NCI-H2029 (cell line): ENCODE data around the gene TTL.
"Not testable (repeated sequence)": the region's sequence is repeated elsewhere in the genome, so short reads cannot be mapped to it uniquely, and the experiment has no call there.

Source experiments
- DNase-seq: peaks from one replicate; lab custom pipeline; 2025; lab: John Stamatoyannopoulos, UW

The TTL gene

GRCh38 chr2:112520234-112520783, 38.4 kb downstream of the TTL start:
- no peak for DNase-seq

GRCh38 chr2:112523291-112523777, 41.4 kb downstream of the TTL start:
- DNase-seq, result no peak

DNA sequence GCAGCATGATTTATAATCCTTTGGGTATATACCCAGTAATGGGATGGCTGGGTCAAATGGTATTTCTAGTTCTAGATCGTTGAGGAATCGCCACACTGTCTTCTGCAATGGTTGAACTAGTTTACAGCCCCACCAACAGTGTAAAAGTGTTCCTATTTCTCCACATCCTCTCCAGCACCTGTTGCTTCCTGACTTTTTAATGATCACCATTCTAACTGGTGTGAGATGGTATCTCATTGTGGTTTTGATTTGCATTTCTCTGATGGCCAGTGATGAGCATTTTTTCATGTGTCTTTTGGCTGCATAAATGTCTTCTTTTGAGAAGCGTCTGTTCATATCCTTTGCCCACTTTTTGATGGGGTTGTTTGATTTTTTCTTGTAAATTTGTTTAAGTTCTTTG, 42.3 kb downstream of the TTL start:
- not testable (repeated sequence) for DNase-seq

- DNase-seq, result no peak
Observed at GRCh38 chr2:112528541-112528940, 46.6 kb downstream of the TTL start.

DNA sequence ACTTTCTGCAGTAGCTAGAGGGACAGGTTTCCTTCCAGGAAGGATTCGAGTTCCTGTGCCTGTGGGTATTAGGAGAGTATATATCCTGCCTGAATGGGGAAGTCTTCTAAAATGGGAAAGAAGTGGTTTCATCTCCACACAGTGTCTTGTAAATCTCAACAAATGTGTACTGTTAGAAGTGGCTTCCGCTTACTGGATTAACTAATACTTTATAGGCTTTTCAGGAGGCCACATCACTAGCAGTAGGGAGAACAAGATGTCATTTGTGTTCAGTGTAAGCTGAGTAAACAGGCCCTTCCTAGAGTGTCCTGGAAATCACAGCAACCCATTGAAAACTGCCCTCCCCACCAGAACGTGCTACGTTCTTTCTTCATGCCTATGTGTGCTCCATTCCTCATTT, 47.8 kb downstream of the TTL start:
- DNase-seq, result no peak

GRCh38 chr2:112530728-112531127, 48.8 kb downstream of the TTL start:
- DNase-seq, result no peak

DNA sequence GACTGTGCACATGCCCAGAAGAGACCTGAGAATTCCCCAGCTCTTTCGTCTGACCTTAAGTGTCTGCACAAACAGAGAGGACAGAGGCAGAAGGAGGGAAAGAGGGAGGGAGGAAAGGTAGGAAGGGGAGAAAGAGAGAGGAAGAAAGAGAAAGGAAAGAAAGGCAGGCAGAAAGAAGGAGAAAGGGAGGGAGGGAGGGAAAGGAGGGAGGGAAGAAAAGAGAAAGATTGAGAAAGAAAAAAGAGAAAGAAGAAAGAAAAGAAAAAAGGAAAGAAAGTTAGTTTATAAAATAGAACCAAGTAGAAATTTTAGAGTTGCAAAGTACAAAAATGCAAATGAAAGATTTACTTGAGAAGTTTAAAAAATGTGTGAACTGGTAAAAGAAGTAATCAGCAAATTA, 52.9 kb downstream of the TTL start:
- DNase-seq, result no peak

DNA sequence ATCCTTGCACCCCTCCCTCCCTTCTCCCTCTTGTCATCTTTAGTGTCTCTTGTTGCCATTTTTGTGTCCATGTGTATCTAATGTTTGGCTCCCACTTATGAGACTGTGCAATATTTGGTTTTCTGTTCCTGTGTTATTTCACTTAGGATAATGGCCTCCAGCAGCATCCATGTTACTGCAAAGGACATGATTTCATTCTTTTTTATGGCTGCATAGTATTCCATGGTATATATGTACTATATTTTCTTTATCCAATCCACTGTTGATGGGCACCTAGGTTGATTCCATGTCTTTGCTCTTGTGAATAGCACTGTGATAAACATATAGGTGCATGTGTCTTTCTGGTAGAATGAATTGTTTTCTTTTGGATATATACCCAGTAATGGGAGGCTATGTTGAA, 54.7 kb downstream of the TTL start:
- not testable (repeated sequence) for DNase-seq

DNA sequence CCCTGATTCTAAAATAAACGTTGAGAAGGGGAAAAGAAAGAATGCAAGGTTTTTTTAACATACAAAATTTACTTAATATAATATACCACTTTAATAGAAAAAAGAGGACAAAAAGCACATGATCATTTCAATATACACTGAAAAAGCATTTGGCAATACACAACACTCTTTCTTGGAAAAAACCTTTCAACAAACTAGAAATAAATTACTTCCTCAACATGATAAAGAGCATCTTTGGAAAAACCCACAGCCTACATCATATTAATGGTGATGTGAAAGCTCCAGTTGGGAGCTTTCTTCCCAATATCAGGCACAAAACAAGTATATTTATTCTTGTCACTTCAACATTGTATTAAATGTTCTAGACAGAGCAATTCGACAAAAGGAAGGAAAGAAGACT, 57.4 kb downstream of the TTL start:
- DNase-seq, result no peak

GRCh38 chr2:112540906-112541305, 59.0 kb downstream of the TTL start:
- DNase-seq, result no peak

DNA sequence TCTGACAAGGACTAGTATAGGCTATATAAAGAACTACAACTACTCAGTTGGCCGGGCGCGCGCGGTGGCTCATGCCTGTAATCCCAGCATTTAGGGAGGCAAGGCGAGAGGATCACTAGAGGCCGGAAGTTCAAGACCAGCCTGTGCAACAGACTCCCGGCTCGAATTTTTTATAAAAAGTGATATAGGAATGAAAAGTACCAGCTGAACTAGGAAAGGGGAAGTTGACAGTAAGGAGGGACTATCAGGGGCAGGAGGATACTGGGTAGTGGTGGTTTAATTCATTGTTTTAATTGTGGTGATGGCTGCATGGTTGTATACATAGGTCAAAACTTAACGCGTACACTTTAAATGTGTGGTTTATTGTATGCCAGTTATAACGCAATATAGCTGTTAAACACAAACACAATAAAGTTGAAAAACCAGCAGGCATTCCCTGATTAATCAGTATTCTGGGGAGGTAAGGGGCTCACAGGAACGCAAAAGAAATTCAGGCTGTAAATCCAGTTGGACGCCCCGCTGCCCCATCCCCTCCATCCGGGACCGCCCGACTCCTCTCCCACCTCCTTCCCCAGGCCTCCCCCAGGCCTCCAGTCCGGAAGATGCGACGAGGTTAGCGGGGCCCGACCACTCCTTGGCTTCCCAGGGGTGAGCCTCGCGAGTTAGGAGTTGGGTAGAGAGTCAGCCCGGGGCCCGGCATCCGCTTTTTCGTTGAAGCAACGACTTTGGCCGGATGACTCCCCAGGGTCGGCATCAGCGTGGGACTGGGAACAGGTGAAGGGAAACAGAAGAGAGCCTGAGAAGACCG, 59.6 kb downstream of the TTL start:
- peak; percentile 53 for DNase-seq

DNA sequence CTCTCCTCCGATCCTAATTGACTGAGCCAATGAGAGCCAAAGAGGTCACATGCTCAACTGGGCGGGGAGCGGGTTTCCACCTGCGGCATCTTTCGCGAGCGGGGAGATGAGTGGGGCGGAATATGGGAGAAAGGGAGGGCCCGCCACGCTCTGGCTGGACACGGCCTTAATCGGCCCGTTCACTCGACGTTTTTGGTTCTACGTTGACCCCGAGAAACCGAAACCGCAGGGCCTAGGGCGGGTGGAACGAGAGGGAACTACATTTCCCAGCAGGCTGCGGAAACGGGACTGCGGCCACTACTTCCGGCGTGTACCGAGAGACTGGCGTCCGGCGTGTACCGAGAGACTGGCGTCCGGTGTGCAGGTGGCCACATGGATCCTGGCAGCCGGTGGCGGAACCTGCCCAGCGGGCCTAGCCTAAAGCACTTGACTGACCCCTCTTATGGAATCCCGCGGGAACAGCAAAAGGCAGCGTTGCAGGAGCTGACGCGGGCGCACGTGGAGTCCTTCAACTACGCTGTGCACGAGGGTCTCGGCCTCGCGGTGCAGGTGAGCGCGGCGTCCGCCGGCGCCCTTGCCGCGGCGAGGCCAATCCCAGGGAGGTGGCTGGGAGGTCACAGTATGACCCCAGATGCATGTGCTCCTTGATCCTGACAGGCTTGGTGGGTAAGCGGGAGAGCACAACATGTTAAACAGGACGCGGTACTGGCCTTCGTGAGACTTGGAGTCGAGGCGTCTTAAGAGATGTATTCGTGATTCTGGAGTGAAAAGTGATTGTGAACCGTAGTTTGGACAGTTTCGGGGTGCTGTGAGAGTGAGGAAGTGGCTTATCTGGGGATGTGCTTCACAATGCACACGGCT, 60.4 kb downstream of the TTL start, which contains the start of gene POLR1B:
Gene POLR1B (plus strand): TSS at position 343 of the 861 bp plus-strand sequence. CDS start 30 bp downstream, at position 373.
- peak; percentile 83 for DNase-seq

DNA sequence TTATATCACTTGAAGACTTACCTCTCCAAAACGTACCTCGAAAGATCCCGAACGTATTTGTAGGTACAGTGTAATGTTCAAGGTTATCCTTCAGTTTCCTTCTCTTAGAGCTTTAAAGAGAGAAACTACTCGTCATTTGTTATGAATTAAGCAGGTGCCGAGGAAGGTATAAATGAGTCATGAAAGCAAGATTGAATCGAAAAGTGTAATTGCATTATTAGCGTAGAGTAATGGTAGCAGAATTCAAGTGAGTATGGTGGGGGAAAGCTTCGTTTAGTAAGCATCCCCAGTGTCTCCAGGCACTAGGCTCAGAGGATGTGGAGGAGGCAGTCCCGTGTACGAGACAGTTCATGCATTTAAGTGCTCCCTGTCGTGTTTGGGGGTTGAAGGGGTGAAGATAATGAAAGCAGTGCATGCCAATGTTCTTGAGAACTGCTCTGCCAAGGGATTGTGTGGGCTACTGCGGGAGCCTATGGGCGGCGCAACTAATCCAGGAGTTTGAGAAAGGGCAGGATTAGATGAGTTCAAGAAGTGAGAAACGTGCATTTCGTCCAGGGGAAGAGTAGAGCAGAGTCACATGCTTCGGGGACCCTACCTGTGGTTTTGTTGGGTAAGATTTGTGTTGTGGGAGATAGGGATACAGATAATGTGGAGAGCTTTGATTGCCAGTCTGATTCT, 61.2 kb downstream of the TTL start:
- DNase-seq, result no peak

DNA sequence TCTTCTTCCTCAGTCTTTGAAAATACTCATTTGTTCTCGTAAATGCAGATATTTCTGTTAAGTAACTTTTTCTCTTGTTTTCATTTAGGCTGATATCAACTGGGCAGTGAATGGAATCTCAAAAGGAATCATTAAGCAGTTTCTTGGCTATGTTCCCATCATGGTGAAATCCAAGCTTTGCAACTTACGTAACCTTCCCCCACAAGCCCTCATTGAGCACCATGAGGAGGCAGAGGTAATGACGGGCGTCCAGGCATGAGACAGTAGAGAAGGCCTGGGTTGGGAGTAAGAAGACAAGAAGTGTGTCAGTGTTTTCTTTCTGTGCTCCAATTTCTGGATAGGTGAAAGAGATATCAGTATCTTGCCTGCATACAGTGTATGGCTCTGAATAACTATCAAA, 65.4 kb downstream of the TTL start:
- peak; percentile 10 for DNase-seq

DNA sequence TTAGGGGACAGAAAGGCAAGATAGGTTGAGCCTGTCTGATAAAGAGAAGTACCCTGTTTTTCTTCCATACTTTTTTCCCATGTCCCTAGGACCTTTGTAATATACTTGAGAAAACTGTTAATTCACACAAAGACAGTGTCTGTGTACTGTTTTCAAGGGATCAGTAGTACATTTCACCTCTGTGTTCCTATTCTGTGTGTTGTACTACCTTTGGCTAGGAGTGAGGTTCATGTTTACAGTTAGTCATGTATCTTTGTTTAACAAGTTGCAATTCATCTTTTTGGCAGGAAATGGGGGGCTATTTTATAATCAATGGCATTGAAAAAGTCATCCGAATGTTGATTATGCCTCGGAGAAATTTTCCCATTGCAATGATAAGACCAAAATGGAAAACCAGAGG, 67.0 kb downstream of the TTL start:
- no peak for DNase-seq

DNA sequence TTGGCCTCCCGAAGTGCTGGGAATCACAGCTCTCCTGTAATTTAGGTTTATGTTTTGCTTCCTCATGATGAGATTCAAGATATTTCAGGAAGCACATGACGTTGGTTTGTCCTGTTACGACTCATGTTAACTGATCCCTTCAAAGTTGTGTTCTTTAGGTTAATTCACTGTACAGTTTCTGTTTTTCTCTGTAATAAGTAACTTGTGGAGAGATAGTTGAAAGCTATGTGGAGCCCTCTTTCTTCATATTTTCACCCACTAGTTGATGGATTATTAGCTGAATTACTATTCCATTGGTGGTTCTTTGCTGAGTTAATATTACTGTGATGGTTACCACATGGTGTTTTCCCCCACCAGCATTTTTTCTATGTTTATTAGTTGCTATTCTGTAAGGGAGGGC, 84.1 kb downstream of the TTL start:
- DNase-seq, result no peak

- not testable (repeated sequence) for DNase-seq
Observed at GRCh38 chr2:112566508-112566907, 84.6 kb downstream of the TTL start.

DNA sequence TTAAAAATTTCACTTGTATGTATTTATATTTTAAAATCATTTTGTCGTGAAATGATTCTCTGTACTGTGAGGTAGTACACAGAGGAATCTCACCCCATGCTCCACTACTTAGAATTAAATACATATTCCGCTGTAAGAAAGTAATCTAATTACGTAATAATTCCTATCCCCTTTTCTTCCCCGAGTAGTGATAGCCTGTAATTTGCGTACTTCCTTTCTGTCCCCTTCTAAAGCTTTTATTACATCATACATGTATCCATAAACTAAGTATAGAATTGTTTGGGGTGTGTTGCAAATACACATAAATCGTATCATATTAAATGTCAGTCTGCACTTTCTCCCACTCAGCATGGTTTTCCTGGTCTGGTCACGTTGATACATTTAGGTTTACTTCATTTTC, 90.0 kb downstream of the TTL start:
- DNase-seq, result no peak

- DNase-seq, result no peak
Observed at GRCh38 chr2:112577756-112578155, 95.8 kb downstream of the TTL start.

GRCh38 chr2:112579241-112579640, 97.3 kb downstream of the TTL start:
- peak; percentile 62 for DNase-seq

GRCh38 chr2:112580084-112580483, 98.1 kb downstream of the TTL start:
- DNase-seq, result no peak

GRCh38 chr2:112582314-112582746, 100.4 kb downstream of the TTL start:
- DNase-seq, result peak; percentile 59
